Measurements from ENCODE around the gene LRRC14B.

Gene LRRC14B

GRCh38 chr5:174876-175465 lies 16.3 kb upstream of the LRRC14B start:
- TF ChIP-seq EZH2 (IDR thresholded peaks at IDR 0.05) = no peak
- TF ChIP-seq POLR2AphosphoS5 (IDR thresholded peaks at IDR 0.05; ENCODE audit: borderline replicate concordance, low read depth, low read length) = no peak
- TF ChIP-seq FOXP2 (optimal IDR thresholded peaks at IDR 0.05; ENCODE audit: control extremely low read depth, extremely low read length, insufficient read depth) = no peak
- no peaks in the 10 kb centered on the region for H3K9me3 ChIP-seq (ENCODE audit: low read depth, low read length)
- H3K4me3 ChIP-seq = no peak overlapping the region
- H3K36me3 ChIP-seq (ENCODE audit: insufficient read depth, low read length) = no peaks in the 10 kb centered on the region
- no peak overlapping the region for H3K27ac ChIP-seq
- no peak for DNase-seq (ENCODE audit: low read depth, low spot score)
- no peak overlapping the region for H3K9ac ChIP-seq (ENCODE audit: insufficient read length)

GRCh38 chr5:176296-176823 lies 14.9 kb upstream of the LRRC14B start:
- H3K27ac ChIP-seq = no peak overlapping the region
- TF ChIP-seq EZH2 (IDR thresholded peaks at IDR 0.05) (no peak), POLR2AphosphoS5 (IDR thresholded peaks at IDR 0.05; ENCODE audit: borderline replicate concordance, low read depth, low read length) (no peak), FOXP2 (optimal IDR thresholded peaks at IDR 0.05; ENCODE audit: control extremely low read depth, extremely low read length, insufficient read depth) (no peak)
- H3K9ac ChIP-seq (ENCODE audit: insufficient read length) = no peak overlapping the region
- H3K36me3 ChIP-seq (ENCODE audit: insufficient read depth, low read length) = no peaks in the 10 kb centered on the region
- no peak for DNase-seq (ENCODE audit: low read depth, low spot score)
- no peak overlapping the region for H3K4me3 ChIP-seq
- H3K9me3 ChIP-seq (ENCODE audit: low read depth, low read length) = no peaks in the 10 kb centered on the region

DNA sequence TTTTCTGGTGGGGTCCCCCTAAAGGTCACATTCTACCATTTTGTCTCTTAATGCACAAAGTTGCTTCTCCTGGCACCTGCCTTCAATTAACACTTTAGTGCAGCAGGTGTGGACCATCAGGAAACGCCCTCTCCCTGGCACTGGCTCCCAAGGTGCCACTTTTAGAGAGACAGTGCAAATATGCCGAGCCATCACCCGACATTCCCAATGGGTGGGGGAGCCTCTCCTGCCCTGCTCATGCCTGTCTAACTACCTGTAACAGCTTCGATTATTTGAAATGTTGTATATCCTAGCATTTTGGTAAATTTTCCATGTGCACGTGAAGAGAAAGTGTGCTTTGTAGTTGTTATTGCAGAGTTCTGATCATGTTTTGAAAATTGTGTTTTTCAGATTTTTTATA lies 13.2 kb upstream of the LRRC14B start:
- Histone ChIP-seq H3K36me3 (ENCODE audit: insufficient read depth, low read length) (no peaks in the 10 kb centered on the region), H3K9ac (ENCODE audit: insufficient read length) (no peak overlapping the region), H3K9me3 (ENCODE audit: low read depth, low read length) (no peaks in the 10 kb centered on the region), H3K4me3 (no peak overlapping the region), H3K27ac (no peak overlapping the region)
- no peak for TF ChIP-seq FOXP2 (optimal IDR thresholded peaks at IDR 0.05; ENCODE audit: control extremely low read depth, extremely low read length, insufficient read depth)
- DNase-seq (ENCODE audit: low read depth, low spot score) = no peak

DNA sequence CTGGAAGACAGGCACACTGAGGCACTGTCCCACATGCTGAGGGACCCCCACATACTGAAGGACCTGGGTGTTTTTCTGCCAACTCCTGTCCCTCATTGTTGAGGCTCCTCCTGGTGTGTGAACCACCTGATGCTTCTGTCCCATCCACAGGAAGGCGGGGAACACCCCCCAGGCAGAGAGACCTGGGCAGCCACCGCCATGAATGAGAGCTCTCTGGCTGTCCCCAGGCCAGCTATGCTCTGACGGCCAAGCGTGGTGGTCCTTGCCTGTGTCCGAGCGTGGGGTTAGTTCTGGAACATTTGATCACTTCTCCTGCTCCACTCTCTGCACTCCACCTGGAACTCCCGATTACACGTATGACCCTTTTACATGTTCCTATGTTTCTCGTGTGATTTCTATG lies 11.9 kb upstream of the LRRC14B start:
- Histone ChIP-seq H3K4me3 (no peak overlapping the region), H3K36me3 (ENCODE audit: insufficient read depth, low read length) (no peaks in the 10 kb centered on the region), H3K9ac (ENCODE audit: insufficient read length) (no peak overlapping the region), H3K9me3 (ENCODE audit: low read depth, low read length) (no peaks in the 10 kb centered on the region), H3K27ac (no peak overlapping the region)
- TF ChIP-seq EZH2 (IDR thresholded peaks at IDR 0.05) (no peak), FOXP2 (optimal IDR thresholded peaks at IDR 0.05; ENCODE audit: control extremely low read depth, extremely low read length, insufficient read depth) (no peak), POLR2AphosphoS5 (IDR thresholded peaks at IDR 0.05; ENCODE audit: borderline replicate concordance, low read depth, low read length) (no peak)
- no peak for DNase-seq (ENCODE audit: low read depth, low spot score)

- no peak overlapping the region for H3K27ac ChIP-seq
- TF ChIP-seq FOXP2 (optimal IDR thresholded peaks at IDR 0.05; ENCODE audit: control extremely low read depth, extremely low read length, insufficient read depth) = no peak
- TF ChIP-seq EZH2 (IDR thresholded peaks at IDR 0.05) = no peak
- TF ChIP-seq POLR2AphosphoS5 (IDR thresholded peaks at IDR 0.05; ENCODE audit: borderline replicate concordance, low read depth, low read length) = no peak
- no peak for DNase-seq (ENCODE audit: low read depth, low spot score)
These were observed 10.9 kb upstream of the LRRC14B start for GRCh38 chr5:180286-180918.

GRCh38 chr5:181160-181559 lies 10.1 kb upstream of the LRRC14B start:
- no peaks in the 10 kb centered on the region for H3K9me3 ChIP-seq (ENCODE audit: low read depth, low read length)
- DNase-seq (ENCODE audit: low read depth, low spot score) = no peak
- H3K36me3 ChIP-seq (ENCODE audit: insufficient read depth, low read length) = no peaks in the 10 kb centered on the region
- H3K4me3 ChIP-seq = no peak overlapping the region
- TF ChIP-seq EZH2 (IDR thresholded peaks at IDR 0.05) (no peak), FOXP2 (optimal IDR thresholded peaks at IDR 0.05; ENCODE audit: control extremely low read depth, extremely low read length, insufficient read depth) (no peak), POLR2AphosphoS5 (IDR thresholded peaks at IDR 0.05; ENCODE audit: borderline replicate concordance, low read depth, low read length) (no peak)
- H3K9ac ChIP-seq (ENCODE audit: insufficient read length) = no peak overlapping the region
- H3K27ac ChIP-seq = no peak overlapping the region

More at GRCh38 chr5:180286-180918, 10.9 kb upstream of the LRRC14B start:
- Histone ChIP-seq H3K9ac (ENCODE audit: insufficient read length) (no peak overlapping the region), H3K9me3 (ENCODE audit: low read depth, low read length) (no peaks in the 10 kb centered on the region), H3K36me3 (ENCODE audit: insufficient read depth, low read length) (no peaks in the 10 kb centered on the region), H3K4me3 (no peak overlapping the region)

DNA sequence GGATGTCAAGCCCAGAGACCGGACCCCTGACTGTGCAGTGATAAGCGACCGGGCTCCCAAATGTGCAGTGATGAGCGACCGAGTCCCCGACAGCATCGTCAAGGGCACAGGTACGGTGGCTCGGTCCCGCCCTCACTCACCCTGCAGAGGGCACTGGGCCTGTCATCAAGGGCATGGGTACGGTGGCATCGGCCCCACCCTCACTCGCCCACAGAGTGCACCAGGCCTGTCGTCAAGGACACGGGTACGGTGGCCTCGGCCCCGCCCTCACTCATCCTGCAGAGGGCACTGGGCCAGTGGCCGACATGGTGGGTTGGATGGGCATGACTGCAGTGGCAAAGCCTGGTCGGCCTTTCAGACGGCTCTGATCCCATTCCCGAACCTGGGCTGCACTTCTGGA lies 9.7 kb upstream of the LRRC14B start:
- Histone ChIP-seq H3K4me3 (no peak overlapping the region), H3K36me3 (ENCODE audit: insufficient read depth, low read length) (no peaks in the 10 kb centered on the region), H3K27ac (no peak overlapping the region), H3K9ac (ENCODE audit: insufficient read length) (no peak overlapping the region), H3K9me3 (ENCODE audit: low read depth, low read length) (no peaks in the 10 kb centered on the region)
- DNase-seq (ENCODE audit: low read depth, low spot score) = no peak
- no peak for TF ChIP-seq POLR2AphosphoS5 (IDR thresholded peaks at IDR 0.05; ENCODE audit: borderline replicate concordance, low read depth, low read length)
- TF ChIP-seq EZH2 (IDR thresholded peaks at IDR 0.05) = no peak
- TF ChIP-seq FOXP2 (optimal IDR thresholded peaks at IDR 0.05; ENCODE audit: control extremely low read depth, extremely low read length, insufficient read depth) = no peak

DNA sequence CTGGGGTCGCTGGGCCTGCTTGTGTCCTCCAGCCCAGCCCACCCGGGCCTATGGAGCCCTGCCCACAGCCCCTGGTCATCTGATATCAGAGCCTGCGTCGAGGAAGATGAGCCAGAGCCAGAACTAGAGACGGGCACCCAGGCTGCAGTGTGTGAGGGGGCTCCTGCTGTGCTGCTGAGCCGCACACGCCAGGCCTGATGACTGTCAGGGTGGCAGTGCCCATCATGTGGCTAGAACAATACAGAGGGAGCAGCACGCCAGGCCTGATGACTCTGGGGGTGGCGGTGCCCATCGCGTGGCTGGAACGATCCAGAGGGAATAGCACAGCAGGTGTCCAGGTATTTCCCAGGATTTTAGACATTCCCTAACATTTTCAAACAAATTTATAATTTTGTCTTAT lies 9.2 kb upstream of the LRRC14B start:
- Histone ChIP-seq H3K27ac (no peak overlapping the region), H3K4me3 (no peak overlapping the region), H3K9me3 (ENCODE audit: low read depth, low read length) (no peaks in the 10 kb centered on the region), H3K9ac (ENCODE audit: insufficient read length) (no peak overlapping the region), H3K36me3 (ENCODE audit: insufficient read depth, low read length) (no peaks in the 10 kb centered on the region)
- DNase-seq (ENCODE audit: low read depth, low spot score) = no peak
- no peak for TF ChIP-seq EZH2 (IDR thresholded peaks at IDR 0.05)
- no peak for TF ChIP-seq POLR2AphosphoS5 (IDR thresholded peaks at IDR 0.05; ENCODE audit: borderline replicate concordance, low read depth, low read length)
- TF ChIP-seq FOXP2 (optimal IDR thresholded peaks at IDR 0.05; ENCODE audit: control extremely low read depth, extremely low read length, insufficient read depth) = no peak

All from SK-N-MC (cell line).